Panc1 (cell line): Measurements from ENCODE around the gene ELL2. TPM values are rescaled to one million over a fixed set of nuclear protein-coding genes. Genes with fewer than 3 reads are reported as not detected.

Experiments
- ATAC-seq: fragments of 200-7000 bp; cut with Tn5 transposase; 2 replicates; pipeline ENCODE4 v1.9.1; 2020; ENCODE audit warnings: mild to moderate bottlenecking, moderate library complexity
- BruUV-seq: library from RNA; stranded (reverse); fragments of 400-500 nt; replicated peaks from 2 replicates; lab custom pipeline; 2021; lab: Mats Ljungman, UMichigan
- CTCF ChIA-PET: fragments of 300-600 bp; sonication (Branson Sonifier 250); formaldehyde crosslinking; loops from one replicate; lab custom pipeline; 2022; ENCODE audit warnings: antibody characterized with exemption; lab: Charles Lee
- POLR2A ChIA-PET: fragments of 300-600 bp; sonication (Branson Sonifier 250); formaldehyde crosslinking; loops from one replicate; lab custom pipeline; 2022; ENCODE audit warnings: antibody characterized with exemption; lab: Charles Lee
- DNase-seq: peaks from one replicate; pipeline ENCODE4 v3.0.0-alpha.2; 2010; ENCODE audit warnings: low read depth, low spot score
- H3K27ac ChIP-seq: 2 replicates; pipeline ENCODE4 v1.5.1; 2011; ENCODE audit warnings: mild to moderate bottlenecking, low read length, inconsistent platforms
- H3K27me3 ChIP-seq: fragments of 200-500 bp; sonication (Bioruptor generic); 2 replicates; pipeline ENCODE4 v1.6.0; 2014; ENCODE audit warnings: low read length, inconsistent platforms; ENCODE audit not compliant: control insufficient read depth, insufficient read depth
- H3K36me3 ChIP-seq: fragments of 200-500 bp; sonication (Bioruptor generic); 2 replicates; pipeline ENCODE4 v1.5.1; 2014; ENCODE audit warnings: inconsistent platforms, mild to moderate bottlenecking, low read length, moderate library complexity; ENCODE audit not compliant: control insufficient read depth, insufficient read depth
- H3K4me1 ChIP-seq: 2 replicates; pipeline ENCODE4 v1.5.1; 2011; ENCODE audit warnings: inconsistent platforms, mild to moderate bottlenecking, low read length, moderate library complexity; ENCODE audit not compliant: control insufficient read depth, insufficient read depth
- H3K4me3 ChIP-seq, 2 experiments: 2 replicates each; pipeline ENCODE4 v1.5.1; 2011 to 2012; ENCODE audit warnings: low read depth in 2 of 2, low read length in 2 of 2, mild to moderate bottlenecking in 2 of 2, inconsistent platforms in 1 of 2, moderate library complexity in 1 of 2
- H3K9me3 ChIP-seq: fragments of 200-500 bp; sonication (Bioruptor generic); 2 replicates; pipeline ENCODE4 v1.5.1; 2014; ENCODE audit warnings: low read depth, mild to moderate bottlenecking, inconsistent platforms, low read length, moderate library complexity; ENCODE audit not compliant: control insufficient read depth, insufficient read depth
- CTCF ChIP-seq: fragments of 450-650 bp; IDR thresholded peaks from 2 replicates; pipeline ENCODE4 v1.5.1; 2017; ENCODE audit warnings: mild to moderate bottlenecking
- POLR2AphosphoS5 ChIP-seq: IDR thresholded peaks from 2 replicates; pipeline ENCODE4 v1.6.1; 2012; ENCODE audit warnings: mild to moderate bottlenecking, low read depth, low read length, moderate library complexity
- SIN3A ChIP-seq: IDR thresholded peaks from 2 replicates; pipeline ENCODE4 v1.6.1; 2012; ENCODE audit warnings: low read depth, mild to moderate bottlenecking, low read length, moderate library complexity, borderline replicate concordance; ENCODE audit not compliant: insufficient read depth
- TCF7L2 ChIP-seq: IDR thresholded peaks from 2 replicates; pipeline ENCODE4 v1.6.1; 2011; ENCODE audit warnings: mild to moderate bottlenecking, low read depth, low read length, inconsistent platforms
- in situ Hi-C: cut with HindIII; loops from 2 replicates; pipeline ENCODE4 v1.10.0; 2016; ENCODE audit warnings: low sequenced_read_pairs, low pct_unique_long_range_greater_than_20kb
- intact Hi-C: fragments of 100-400 bp; cut with micrococcal nuclease; formaldehyde crosslinking; loops from one replicate; pipeline ENCODE4 v1.10.0; 2022; ENCODE audit not compliant: unreplicated experiment
- total RNA-seq: library from RNA; stranded (reverse); gene quantifications from one replicate; pipeline ENCODE4 v1.2.1, GENCODE V29; 2021; ENCODE audit not compliant: unreplicated experiment
- TF ChIP-seq, protein P1 (sequence below), 2 experiments: IDR thresholded peaks; 2 replicates each; pipeline ENCODE4 v1.6.1; 2011 to 2012; ENCODE audit warnings: low read depth in 2 of 2, control low read depth in 1 of 2, low read length in 1 of 2, mild to moderate bottlenecking in 1 of 2, moderate library complexity in 1 of 2; ENCODE audit not compliant: insufficient read depth in 1 of 2

ELL2 gene
- total RNA-seq, 1 experiment from 2014 or later = 68.5 TPM

- CTCF ChIA-PET = no interaction called here
- Histone ChIP-seq H3K27me3 (no peaks in the 10 kb centered on the region), H3K9me3 (no peaks in the 10 kb centered on the region), H3K27ac (no peak overlapping the region), H3K4me3 (no peak overlapping the region), H3K36me3 (peaks cover 3% of the 10 kb centered on the region; the same call in 1 of the 2 replicates), H3K4me1 (peaks cover 8% of the 10 kb centered on the region)
- no TSS peak for BruUV-seq
- intact Hi-C loops (no loop called here), in situ Hi-C loops (no loop called here)
- POLR2A ChIA-PET = no interaction called here
- TF ChIP-seq TCF7L2 (no peak), POLR2AphosphoS5 (no peak), CTCF (no peak), SIN3A (no peak)
- TF ChIP-seq, protein P1, sequence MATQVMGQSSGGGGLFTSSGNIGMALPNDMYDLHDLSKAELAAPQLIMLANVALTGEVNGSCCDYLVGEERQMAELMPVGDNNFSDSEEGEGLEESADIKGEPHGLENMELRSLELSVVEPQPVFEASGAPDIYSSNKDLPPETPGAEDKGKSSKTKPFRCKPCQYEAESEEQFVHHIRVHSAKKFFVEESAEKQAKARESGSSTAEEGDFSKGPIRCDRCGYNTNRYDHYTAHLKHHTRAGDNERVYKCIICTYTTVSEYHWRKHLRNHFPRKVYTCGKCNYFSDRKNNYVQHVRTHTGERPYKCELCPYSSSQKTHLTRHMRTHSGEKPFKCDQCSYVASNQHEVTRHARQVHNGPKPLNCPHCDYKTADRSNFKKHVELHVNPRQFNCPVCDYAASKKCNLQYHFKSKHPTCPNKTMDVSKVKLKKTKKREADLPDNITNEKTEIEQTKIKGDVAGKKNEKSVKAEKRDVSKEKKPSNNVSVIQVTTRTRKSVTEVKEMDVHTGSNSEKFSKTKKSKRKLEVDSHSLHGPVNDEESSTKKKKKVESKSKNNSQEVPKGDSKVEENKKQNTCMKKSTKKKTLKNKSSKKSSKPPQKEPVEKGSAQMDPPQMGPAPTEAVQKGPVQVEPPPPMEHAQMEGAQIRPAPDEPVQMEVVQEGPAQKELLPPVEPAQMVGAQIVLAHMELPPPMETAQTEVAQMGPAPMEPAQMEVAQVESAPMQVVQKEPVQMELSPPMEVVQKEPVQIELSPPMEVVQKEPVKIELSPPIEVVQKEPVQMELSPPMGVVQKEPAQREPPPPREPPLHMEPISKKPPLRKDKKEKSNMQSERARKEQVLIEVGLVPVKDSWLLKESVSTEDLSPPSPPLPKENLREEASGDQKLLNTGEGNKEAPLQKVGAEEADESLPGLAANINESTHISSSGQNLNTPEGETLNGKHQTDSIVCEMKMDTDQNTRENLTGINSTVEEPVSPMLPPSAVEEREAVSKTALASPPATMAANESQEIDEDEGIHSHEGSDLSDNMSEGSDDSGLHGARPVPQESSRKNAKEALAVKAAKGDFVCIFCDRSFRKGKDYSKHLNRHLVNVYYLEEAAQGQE (IDR thresholded peaks at IDR 0.05; ENCODE audit: insufficient read depth in 1 of 2, low read depth in 2 of 2, low read length in 1 of 2) = no peak
- DNase-seq (no peak), ATAC-seq (no peak)
Observed at GRCh38 chr5:95908799-95909198, 52.9 kb downstream of the ELL2 start.

DNA sequence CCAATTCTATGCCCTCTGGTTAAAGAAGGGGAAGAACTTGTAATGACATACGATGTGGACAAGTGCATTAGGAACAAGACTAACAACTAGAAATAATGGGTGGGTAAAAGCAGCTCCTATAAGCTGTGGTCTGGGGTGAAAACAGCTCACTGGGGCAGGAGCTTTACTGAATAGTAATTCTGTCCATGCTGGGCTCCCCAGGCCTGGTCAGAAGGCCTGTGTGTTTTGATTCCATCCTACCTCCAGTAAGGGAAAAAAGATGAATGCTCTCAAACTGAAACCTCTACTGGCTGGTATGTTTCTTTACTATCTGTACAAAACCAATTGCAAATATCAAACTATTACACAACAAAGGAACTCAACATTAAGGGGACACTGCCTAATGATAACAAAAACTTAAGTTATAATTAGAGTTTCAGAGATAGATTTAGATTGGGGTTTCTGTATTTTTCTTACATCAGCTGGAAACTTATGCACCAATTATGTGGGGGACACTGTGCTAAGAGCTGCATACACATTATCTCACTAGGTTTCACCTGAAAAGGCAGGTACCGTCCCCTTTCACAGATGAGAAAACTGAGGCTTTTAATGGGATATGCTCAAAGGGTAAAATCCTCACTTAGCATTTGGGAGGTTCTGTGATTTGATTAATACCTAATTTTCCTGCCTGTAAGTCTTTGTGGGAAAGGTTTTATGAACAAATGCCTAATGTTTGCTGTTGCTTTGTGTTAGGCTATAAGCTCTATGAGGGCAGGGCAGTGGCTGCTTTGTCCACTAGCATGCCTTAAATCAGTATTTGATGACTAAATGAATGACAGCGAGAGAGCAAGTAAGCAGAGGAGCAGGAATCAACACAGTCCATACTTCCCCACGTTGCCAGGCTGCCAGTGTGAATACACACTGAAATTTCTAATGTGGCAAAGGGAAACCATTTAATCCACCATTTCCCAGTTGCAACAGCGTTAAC is 53.6 kb downstream of the ELL2 start:
- in situ Hi-C loops = no loop called here
- CTCF ChIA-PET = no interaction called here
- peaks cover 3% of the 10 kb centered on the region; the same call in 1 of the 2 replicates for H3K36me3 ChIP-seq

More for the DNA sequence above, 53.6 kb downstream of the ELL2 start:
- H3K27me3 ChIP-seq = no peaks in the 10 kb centered on the region
- H3K4me3 ChIP-seq = no peak overlapping the region
- H3K9me3 ChIP-seq = no peaks in the 10 kb centered on the region
- TF ChIP-seq POLR2AphosphoS5 = no peak
- no peak for TF ChIP-seq SIN3A
- TF ChIP-seq, protein P1 (IDR thresholded peaks at IDR 0.05; ENCODE audit: insufficient read depth in 1 of 2, low read depth in 2 of 2, low read length in 1 of 2) = no peak
- no peak for TF ChIP-seq TCF7L2
- POLR2A ChIA-PET = interaction anchor here (0.6 kb wide), 1 partner anchor 29 kb away, joined by 3 read pairs; no protein-coding TSS in a partner anchor
- ATAC-seq (0 out of 2 replicates have a peak, but pooled peaks have one; percentile 38), DNase-seq (no peak)
- no TSS peak for BruUV-seq
- intact Hi-C loops = no loop called here
- peaks cover 8% of the 10 kb centered on the region for H3K4me1 ChIP-seq
- H3K27ac ChIP-seq = no peak overlapping the region
